ENCODE data around the gene PSME3.
"Not testable (repeated sequence)": the region's sequence is repeated elsewhere in the genome, so short reads cannot be mapped to it uniquely, and the experiment has no call there.

Gene PSME3

DNA sequence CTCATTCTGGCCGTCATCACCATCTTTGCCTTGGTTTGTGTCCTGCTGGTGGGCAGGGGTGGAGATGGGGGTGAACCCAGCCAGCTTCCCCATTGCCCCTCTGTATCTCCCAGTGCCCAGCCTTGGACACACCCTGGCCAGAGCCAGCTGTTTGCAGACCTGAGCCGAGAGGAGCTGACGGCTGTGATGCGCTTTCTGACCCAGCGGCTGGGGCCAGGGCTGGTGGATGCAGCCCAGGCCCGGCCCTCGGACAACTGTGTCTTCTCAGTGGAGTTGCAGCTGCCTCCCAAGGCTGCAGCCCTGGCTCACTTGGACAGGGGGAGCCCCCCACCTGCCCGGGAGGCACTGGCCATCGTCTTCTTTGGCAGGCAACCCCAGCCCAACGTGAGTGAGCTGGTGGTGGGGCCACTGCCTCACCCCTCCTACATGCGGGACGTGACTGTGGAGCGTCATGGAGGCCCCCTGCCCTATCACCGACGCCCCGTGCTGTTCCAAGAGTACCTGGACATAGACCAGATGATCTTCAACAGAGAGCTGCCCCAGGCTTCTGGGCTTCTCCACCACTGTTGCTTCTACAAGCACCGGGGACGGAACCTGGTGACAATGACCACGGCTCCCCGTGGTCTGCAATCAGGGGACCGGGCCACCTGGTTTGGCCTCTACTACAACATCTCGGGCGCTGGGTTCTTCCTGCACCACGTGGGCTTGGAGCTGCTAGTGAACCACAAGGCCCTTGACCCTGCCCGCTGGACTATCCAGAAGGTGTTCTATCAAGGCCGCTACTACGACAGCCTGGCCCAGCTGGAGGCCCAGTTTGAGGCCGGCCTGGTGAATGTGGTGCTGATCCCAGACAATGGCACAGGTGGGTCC is 18.4 kb downstream of the PSME3 start:
- not testable (repeated sequence) for DNase-seq (ENCODE audit: low read depth)

DNA sequence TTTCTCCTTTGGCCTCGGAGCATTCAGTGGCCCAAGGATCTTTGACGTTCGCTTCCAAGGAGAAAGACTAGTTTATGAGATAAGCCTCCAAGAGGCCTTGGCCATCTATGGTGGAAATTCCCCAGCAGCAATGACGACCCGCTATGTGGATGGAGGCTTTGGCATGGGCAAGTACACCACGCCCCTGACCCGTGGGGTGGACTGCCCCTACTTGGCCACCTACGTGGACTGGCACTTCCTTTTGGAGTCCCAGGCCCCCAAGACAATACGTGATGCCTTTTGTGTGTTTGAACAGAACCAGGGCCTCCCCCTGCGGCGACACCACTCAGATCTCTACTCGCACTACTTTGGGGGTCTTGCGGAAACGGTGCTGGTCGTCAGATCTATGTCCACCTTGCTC is 19.2 kb downstream of the PSME3 start:
- no peak for DNase-seq (ENCODE audit: low read depth)

DNA sequence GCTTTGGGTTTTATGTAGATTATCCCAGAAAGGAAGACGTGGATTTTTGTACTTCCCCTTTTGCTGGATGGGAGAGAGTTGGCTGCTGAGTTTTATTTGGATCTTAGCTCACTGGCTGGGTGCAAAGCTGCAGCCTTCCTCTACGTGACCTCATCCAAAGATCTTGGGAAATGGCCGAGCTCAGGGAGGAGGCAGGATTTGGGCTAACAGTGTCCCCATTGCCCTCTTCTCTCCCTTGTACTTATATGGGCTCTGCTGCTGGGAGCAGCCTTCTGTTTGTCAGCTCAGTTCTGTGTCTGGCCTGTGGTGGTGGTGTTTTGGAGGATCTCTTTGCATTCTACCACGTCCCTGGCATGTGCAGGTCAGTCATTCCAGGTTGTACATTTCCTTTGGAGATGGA is 19.8 kb downstream of the PSME3 start:
- DNase-seq (ENCODE audit: low read depth): no peak

DNA sequence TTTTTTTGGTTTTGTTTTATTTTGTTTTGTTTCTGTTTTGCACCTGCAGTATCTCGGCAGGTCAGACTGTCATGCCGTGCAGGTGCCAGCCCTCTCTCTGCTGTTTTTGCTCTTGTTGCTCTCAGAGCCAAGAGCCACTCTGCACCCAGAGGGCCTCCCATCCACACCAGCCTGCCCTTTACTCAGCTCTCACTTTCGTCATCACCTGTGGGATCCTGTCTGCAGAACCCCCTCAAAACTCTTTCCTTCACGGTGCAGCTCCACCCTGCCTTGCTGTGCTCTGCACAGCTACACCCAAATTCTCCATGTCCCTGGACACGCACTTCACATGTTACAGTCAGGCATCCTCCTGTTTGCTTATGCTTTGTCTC is 20.4 kb downstream of the PSME3 start:
- DNase-seq (ENCODE audit: low read depth): no peak

DNA sequence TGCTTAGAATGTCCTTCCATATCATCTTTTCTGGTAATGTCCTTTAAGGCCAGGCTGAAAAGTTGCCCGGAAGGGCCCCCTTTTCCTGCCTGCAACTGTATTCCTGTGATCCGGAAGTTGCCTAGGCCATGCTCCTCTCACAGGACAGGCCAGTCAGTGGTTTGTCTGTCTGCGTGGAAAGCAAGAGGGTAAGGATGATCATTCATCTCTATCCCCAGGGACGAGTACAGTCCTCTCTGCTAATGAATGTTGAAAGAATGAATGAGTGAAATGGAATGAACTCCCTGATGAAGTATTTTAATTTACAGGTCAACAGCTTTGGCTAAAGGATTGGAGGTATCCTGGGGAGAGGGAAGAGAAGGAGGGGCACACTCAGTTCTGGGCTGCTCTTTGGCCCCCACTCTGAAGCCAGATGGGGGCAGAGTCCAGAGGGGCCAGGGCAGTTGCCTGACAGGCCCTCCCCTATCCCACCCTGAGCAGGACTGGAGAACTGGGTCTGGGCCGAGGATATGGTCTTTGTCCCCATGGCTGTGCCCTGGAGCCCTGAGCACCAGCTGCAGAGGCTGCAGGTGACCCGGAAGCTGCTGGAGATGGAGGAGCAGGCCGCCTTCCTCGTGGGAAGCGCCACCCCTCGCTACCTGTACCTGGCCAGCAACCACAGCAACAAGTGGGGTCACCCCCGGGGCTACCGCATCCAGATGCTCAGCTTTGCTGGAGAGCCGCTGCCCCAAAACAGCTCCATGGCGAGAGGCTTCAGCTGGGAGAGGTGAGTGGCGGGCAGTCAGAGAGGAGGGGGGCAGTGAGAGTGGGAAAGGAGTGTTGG is 21.0 kb downstream of the PSME3 start:
- DNase-seq (ENCODE audit: low read depth): no peak

DNA sequence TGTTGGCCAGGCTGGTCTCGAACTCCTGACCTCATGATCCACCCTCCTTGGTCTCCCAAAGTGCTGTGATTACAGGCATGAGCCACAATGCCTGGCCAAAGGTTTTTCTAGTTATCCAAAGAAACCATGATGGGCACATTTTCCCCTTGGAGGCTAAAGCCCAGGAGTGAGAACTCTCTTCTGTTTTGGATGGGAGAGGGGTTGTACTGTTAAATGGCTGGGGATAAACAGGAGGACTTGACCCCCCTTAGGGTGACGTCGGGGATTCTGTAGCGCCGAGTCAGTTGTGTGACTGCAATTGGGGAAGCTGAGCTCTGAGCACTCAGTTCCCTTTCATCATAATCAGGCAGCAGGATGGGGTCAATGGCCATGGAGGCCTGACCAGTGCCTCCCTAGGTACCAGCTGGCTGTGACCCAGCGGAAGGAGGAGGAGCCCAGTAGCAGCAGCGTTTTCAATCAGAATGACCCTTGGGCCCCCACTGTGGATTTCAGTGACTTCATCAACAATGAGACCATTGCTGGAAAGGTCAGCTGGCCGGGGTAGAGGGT is 21.9 kb downstream of the PSME3 start:
- no peak for DNase-seq (ENCODE audit: low read depth)

DNA sequence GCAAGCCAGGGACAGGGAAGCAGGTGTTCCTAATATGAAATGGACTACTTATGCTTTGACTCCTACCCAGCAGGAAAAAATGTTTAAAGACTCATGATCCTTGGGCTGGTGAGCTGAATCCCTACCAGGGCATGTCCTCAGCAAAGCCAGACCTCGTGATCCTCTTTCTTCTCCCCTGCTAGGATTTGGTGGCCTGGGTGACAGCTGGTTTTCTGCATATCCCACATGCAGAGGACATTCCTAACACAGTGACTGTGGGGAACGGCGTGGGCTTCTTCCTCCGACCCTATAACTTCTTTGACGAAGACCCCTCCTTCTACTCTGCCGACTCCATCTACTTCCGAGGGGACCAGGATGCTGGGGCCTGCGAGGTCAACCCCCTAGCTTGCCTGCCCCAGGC is 22.9 kb downstream of the PSME3 start:
- not testable (repeated sequence) for DNase-seq (ENCODE audit: low read depth)

DNA sequence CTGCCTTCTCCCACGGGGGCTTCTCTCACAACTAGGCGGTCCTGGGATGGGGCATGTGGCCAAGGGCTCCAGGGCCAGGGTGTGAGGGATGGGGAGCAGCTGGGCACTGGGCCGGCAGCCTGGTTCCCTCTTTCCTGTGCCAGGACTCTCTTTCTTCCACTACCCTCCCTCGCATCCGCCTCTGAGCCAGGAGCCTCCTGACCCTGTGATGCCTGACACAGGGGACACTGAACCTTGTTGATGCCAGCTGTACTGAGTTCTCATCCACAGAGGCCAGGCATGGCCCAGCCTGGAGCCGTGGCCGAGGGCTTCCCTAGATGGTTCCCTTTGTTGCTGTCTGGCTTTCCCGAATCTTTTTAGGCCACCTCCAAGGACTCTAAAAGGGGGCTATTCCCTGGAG is 23.3 kb downstream of the PSME3 start:
- not testable (repeated sequence) for DNase-seq (ENCODE audit: low read depth)

DNA sequence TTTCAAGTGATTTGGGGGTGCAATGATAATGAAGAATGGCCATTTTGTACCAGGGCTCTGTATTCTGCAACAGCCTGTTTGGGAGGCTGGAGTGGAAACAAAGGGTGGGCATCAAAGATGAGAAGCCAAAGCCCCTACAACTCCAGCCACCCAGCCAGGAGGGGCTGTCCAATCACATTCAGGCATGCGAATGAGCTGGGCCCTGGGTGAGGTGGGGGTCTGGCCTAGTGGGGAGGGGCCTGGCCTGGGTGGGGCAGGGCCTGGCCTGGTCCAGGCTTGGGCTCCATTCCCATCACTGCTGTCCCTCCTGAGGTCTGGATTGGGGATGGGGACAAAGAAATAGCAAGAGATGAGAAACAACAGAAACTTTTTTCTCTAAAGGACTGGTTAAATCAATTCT is 24.2 kb downstream of the PSME3 start:
- DNase-seq (ENCODE audit: low read depth): no peak

DNA sequence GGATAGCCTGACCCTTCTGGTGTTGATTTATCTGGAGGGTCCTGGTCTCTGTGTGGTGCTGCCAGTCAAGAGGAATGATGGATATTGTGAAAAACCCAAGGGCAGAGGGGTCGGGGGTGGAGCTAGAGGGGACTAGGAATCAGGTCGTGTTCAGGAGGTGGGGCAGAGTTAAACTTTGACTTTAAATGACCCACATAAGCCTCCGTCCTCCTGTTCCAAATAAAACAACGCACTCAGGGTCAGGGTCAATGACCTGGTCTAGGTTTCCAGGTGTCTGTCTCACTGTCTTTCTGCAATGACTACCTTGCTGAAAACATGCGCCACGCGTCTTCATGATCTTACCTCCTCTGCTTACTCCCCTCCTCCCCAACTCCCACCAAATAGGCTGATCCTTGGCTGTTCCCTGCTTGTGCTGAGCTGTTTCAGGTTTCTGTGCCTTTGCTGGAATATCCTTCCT is 32.5 kb downstream of the PSME3 start:
- no peak for DNase-seq (ENCODE audit: low read depth)

DNA sequence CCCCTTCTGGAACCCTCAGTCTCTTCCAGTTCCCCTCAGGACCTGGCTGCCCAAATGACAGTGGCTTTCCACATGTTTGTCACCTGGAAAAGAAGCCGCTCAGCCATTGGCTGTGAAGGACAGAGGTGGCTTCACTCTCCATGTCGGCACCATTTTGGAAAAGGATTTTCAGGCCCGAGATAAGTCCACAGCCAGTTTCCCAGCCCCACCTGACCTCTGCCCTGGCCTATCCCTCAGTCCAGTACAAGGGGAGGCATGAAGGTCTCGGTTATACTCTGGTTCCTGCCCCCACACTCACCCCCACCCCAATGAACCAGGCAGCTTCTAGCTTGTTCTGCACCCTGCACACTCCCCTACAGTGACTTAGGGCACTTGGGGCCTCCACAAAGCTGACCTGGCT is 33.0 kb downstream of the PSME3 start:
- no peak for DNase-seq (ENCODE audit: low read depth)

DNA sequence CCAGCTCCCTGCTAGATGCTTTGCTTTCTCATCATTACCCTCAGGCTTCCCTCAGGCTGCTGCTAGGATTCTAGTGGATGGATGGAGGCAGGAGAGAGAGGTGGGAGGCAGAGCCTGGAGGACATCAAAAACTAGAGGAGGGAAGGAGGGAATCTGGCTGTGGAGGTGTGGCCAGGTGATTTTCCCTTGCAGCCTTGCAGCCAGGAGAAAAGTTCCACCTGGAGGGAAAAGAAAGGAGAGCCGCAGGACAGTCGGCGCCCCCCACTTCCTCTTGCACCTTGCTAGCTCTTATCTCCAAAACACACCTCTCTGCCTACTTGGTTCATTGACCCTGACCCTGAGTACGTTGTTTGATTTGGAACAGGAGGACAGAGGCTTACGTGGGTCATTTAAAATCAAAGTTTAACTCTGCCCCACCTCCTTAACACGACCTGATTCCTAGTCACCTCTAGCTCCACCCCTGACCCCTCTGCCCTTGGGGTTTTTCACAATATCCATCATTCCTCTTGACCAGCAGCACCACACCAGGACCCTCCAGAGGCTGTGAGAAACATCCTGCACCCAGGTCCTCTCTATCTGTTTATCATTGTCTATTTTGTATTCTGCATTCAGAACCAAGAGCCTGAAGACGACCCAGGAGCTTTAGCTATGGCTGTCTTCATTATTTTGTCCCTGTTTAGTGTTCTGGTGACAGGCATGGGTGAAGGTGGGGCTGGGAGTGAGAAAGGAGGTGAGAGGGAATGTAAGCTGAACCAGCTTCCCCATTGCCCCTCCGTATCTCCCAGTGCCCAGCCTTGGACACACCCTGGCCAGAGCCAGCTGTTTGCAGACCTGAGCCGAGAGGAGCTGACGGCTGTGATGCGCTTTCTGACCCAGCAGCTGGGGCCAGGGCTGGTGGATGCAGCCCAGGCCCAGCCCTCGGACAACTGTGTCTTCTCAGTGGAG is 33.7 kb downstream of the PSME3 start:
- DNase-seq (ENCODE audit: low read depth): no peak

DNA sequence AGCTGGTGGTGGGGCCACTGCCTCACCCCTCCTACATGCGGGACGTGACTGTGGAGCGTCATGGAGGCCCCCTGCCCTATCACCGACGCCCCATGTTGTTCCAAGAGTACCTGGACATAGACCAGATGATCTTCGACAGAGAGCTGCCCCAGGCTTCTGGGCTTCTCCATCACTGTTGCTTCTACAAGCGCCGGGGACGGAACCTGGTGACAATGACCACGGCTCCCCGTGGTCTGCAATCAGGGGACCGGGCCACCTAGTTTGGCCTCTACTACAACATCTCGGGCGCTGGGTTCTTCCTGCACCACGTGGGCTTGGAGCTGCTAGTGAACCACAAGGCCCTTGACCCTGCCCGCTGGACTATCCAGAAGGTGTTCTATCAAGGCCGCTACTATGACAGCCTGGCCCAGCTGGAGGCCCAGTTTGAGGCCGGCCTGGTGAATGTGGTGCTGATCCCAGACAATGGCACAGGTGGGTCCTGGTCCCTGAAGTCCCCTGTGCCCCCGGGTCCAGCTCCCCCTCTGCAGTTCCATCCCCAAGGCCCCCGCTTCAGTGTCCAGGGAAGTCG is 34.6 kb downstream of the PSME3 start:
- DNase-seq (ENCODE audit: low read depth): not testable (repeated sequence)

DNA sequence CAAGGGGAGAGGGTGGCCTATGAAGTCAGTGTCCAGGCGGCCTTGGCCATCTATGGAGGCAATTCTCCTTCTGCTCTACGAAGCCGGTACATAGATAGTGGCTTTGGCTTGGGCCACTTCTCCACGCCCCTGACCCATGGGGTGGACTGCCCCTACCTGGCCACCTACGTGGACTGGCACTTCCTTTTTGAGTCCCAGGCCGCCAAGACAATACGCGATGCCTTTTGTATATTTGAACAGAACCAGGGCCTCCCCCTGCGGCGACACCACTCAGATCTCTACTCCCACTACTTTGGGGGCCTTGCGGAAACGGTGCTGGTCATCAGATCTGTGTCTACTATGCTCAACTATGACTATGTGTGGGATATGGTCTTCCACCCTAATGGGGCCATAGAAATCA is 35.1 kb downstream of the PSME3 start:
- DNase-seq (ENCODE audit: low read depth): no peak

DNA sequence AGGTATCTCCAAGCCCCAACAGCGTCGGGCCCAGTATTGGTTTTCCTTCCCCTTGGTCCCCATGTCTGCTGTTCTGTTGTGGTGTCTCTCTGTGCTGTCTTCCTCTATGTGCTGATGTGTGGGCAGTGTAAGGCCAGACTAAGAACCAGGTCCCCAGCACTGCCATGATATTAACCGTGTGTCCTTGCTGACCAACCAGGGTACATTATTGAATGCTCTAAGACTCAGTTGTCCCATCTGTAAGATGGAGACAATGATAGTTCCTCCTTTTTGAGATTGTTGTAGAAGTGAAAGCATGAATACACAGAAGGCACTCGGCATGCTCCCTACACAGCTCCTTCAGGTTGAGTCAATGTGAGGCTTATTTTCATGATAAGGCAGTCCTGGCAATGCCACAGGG is 38.5 kb downstream of the PSME3 start:
- DNase-seq (ENCODE audit: low read depth): no peak

DNA sequence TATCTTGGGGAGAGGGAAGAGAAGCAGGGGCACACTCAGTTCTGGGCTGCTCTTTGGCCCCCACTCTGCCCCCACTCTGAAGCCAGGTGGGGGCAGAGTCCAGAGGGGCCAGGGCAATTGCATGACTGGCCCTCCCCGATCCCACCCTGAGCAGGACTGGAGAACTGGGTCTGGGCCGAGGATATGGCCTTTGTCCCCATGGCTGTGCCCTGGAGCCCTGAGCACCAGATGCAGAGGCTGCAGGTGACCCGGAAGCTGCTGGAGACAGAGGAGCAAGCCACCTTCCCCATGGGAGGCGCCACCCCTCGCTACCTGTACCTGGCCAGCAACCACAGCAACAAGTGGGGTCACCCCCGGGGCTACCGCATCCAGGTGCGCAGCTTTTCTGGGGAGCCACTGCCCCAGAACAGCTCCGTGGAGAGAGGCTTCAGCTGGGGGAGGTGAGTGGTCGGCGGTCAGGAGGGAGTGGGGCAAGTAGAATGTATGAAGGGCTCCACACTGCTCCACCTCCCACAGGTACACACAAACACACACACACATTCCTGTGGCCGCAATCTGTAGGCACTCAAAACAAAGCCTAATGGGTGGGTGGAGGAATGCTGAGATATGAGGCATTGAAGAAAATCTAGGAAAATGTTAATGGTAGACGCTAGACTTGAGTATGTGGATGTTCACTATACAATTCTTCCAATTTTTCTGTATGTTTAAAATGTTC is 39.2 kb downstream of the PSME3 start:
- DNase-seq (ENCODE audit: low read depth): no peak

DNA sequence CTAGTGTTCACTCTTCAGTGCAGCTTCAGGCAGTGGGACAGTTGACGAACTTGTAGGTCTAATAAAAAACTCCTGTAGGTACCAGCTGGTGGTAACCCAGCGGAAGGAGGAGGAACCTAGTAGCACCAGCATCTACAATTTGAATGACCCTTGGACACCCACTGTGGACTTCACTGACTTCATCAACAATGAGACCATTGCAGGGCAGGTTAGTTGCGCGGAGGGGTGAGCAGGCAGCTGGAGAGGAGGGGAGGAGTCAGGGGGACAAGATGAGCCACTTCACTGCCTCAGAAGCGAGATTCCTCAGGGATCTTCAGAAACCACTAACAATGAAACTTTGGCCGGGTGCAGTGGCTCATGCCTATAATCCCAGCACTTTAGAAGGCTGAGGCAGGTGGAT is 40.1 kb downstream of the PSME3 start:
- DNase-seq (ENCODE audit: low read depth): no peak

DNA sequence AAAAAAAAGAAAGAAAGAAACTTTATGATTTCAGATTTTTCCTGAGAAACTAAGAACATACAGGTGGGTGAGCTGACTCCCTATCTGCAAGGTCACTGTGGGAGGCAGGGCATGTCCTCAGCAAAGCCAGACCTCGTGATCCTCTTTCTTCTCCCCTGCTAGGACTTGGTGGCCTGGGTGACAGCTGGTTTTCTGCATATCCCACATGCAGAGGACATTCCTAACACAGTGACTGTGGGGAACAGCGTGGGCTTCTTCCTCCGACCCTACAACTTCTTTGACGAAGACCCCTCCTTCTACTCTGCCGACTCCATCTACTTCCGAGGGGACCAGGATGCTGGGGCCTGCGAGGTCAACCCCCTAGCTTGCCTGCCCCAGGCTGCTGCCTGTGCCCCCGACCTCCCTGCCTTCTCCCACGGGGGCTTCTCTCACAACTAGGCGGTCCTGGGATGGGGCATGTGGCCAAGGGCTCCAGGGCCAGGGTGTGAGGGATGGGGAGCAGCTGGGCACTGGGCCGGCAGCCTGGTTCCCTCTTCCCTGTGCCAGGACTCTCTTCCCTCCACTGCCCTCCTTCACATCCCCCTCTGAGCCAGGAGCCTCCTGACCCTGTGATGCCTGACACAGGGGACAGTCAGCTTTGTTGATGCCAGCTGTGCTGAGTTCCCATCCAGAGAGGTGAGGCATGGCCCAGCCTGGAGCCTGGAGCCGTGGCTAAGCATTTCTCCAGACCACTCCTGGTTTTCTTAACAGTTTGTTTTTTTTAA is 40.9 kb downstream of the PSME3 start:
- not testable (repeated sequence) for DNase-seq (ENCODE audit: low read depth)

DNA sequence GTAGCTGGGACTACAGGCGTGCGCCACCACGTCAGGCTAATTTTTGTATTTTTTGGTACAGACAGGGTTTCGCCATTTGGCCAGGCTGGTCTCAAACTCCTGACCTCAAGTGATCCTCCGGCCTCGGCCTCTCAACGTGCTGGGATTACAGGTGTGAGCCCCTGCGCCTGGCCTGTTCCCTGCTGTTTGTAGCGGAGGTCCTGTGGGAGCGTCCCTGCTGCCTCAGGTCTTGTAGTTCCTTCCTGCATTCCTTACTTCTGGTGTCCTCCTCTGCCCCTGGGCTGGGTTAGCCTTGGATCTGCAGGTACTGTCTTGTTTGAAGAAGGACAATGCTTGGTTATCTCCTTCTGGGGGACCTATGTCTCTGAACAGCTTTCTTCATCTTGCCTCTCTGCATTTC is 43.8 kb downstream of the PSME3 start:
- no peak for DNase-seq (ENCODE audit: low read depth)

Measured in stimulated activated CD8-positive, alpha-beta memory T cell treated with anti-CD3 and anti-CD28 coated beads, Interleukin-7, amount 100 ng/mL, for 24 hours (primary cell).